HG02943 (cell line): Measurements from ENCODE around the gene ZNF853.
"Not testable (repeated sequence)": the region's sequence is repeated elsewhere in the genome, so short reads cannot be mapped to it uniquely, and the experiment has no call there.

ENCODE experiments used
- ATAC-seq: cut with Tn5 transposase; IDR thresholded peaks from one replicate; pipeline ENCODE4 v1.9.1; 2021; ENCODE audit warnings: mild to moderate bottlenecking, low read depth, moderate library complexity; ENCODE audit not compliant: unreplicated experiment

The ZNF853 gene

DNA sequence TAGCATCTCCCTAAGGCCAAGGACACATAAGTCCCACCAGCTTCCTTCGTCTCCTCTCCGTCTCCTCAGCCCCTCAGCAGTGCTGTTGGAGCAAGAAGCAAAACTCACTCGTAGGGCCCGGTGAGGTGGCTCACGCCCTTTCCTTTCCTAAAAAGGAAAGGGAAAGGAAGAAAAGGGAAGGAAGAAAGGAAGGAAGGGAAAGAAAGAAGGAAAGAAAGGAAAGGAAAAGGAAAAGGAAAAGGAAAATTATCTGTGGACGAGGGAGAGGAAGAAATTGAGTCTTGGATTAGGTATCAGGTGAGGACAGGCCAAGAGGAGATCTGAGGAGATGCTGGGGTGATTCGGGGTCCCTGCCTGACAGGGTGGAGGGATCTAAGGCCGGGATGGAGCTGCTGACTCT is 18.6 kb downstream of the ZNF853 start:
- ATAC-seq = no peak

DNA sequence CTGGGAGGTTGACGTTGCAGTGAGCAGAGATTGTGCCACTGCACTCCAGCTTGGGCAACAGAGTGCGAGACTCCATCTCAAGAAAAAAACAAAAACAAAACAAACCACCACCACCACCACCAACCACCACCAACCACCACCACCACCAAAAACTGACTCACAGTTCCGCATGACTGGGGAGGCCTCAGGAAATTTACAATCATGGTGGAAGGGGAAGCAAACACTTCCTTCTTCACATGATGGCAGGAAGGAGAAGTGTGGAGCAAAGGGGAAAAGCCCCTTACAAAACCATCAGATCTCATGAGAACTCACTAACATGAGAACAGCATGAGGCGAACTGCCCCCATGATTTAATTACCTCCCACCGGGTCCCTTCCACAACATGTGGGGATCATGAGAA is 19.6 kb downstream of the ZNF853 start:
- not testable (repeated sequence) for ATAC-seq

DNA sequence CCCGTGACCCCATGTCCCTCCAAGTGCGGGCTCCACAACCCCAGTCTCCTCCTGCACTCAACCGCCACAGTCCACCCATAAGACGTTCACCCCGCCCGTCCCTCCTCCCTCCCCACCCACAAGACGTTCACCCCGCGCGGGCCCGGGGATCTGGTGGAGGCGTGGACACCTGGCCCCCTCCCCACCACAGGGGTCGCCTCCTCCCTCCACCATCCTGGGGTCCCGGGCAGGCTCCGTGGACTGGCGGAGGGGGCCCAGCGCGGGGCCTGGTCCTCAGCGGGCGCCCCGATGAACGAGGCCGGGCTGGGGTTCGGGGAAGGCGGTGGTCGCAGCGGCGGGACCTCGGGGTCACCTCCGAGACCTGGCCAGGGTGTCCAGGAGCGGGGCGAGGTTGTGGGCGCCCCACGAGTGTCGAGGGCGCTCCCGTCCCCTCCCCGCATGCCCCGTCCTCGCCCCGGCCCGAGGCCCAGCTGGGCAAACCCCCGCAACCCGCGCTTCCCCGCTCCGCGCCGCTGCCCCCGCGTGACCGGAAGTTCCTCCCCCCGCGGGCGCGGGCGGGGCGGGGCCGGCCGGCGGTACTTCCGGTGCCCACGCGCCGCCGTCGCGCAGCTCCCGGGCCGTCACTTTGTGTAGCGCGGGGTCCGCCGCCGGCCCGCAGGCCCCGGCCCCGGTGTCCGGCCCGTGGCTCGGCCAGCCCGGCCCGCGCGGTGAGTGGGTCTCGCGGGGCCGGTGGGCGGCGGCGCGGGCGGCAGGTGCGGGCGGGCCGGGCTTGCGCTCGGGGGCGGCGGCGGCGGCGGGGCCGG is 21.5 kb downstream of the ZNF853 start, which contains the start of gene ZNF316:
Gene ZNF316 (plus strand): TSS at position 578 of the 803 bp plus-strand sequence. CDS start 5,092 bp downstream, outside the sequence.
- peak; percentile 49 for ATAC-seq

DNA sequence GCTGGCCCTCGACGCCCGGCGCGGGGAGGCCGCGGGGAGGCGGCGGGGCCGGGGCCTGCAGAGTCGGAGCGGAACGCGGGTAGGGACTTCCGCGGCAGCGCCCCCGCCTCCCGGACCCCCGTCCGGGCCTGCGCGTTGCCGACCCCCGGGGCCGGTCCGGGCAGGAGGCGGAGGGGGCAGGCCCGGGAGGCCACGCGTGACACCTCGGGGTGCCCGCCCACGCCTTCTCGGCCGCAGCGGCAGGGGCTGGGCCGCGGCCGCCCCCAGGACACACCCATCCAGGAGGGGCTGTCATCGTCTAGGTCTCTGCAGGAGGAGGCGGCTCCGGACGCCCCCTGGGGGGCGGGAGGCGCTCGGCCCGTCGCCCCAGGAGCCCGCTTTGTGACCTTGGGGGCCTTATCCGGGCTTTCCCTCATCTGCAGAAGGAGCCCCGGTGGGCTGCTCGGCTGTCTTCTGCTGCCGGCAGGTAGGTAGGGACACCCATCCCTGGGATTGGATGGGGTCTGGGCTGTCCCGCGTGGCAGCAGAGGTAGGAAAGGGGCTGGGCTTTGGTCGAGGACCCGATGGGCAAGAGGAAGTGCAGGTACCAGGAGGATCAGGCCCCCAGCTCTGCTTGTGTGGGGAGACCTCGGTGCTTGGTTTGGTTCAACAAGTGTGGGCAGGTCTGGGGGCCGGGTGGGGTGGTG is 22.3 kb downstream of the ZNF853 start:
- ATAC-seq = peak; percentile 73

DNA sequence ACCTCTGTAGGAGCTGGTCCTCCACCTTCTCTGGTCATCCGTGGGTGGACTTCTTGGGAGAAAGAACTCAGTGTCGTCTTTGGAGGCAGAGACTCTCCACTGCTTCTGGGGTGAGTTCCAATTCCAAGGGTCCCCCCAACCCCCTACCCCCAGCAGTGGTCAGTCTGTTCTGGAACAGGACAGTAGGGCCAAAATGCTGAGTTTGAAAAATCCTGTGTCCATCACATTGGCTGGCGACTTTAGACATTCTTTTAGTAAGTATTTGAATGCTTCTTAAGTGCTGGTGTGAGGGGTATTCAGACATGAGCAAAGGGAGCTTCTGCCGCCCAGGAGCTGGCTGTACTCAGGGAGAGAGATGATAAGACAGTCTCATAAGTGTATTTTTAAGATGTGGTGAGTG is 23.6 kb downstream of the ZNF853 start:
- no peak for ATAC-seq

DNA sequence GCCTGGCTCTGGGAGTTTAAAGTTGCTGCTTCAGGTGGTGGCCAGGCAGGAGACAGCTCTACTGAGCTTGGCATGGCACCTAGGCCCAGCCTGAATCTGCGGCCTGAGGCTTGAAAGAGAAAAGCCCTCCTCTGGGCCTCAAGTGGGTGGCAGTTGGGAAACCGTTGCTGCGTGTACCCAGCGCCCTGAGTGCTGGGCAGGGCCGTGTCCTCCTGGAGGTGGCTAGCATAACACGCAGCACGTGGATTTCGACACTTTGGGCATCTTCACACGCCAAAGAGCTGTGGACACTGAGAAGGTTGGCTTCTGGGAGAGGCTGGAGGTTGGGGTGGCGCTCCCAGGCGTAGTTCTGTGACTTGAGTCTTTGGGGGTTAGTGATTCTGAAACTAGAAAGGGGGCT is 24.2 kb downstream of the ZNF853 start:
- ATAC-seq = no peak

DNA sequence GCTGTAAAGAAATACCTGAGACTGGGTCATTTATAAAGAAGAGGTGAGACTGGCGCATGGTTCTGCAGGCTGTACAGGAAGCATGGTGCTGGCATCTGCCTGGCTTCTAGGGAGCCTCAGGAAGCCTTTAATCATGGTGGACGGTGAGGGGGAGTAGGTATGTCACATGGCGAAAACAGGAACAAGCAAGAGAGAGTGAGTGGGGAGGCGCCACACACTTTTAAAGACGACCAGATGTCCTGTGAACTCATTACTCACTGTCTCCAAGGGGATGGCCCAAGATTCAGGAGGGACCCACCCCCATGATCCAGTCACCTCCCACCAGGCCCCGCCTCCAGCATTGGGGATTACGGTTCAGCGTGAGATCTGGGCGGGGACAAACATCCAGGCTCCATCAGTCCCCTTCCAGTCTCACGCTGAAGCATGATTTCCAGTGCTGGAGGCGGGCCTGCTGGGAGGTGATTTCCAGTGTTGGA is 24.9 kb downstream of the ZNF853 start:
- ATAC-seq = no peak

DNA sequence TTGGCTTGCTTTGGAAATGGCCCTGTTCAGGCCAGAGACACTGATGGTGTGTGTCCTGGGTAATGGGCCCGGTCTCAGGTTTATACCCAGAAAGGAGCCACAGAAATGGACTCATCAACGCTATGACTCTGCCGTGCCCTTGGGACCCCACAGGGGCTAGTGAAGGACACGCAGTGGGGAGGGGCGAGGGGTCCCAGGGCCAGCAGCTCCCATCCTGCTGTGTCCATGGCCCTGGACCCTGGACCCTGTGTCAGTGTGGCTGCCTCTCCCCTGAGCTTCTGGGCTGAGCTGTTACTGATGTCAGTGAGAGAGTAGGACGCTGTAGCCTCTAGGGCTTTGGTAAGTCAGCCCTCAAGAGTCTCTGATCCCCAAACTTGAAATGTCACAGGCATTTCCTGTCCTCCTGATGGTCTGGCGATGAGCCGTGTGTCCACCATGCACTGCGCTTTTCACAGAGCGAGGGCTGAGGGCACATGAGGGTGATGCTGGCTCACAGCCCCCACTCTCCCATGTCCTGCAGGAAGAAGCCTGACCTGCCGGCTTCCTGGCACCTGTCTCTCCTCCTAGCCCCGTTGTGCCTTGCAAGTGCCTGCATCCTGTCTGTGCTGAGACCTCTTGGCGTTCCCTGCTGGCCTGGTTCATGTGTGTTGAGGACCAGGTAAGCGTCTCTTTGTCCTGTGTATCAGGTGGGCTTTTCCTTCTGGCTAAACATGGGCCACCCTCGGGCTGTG is 26.1 kb downstream of the ZNF853 start:
- ATAC-seq = no peak

DNA sequence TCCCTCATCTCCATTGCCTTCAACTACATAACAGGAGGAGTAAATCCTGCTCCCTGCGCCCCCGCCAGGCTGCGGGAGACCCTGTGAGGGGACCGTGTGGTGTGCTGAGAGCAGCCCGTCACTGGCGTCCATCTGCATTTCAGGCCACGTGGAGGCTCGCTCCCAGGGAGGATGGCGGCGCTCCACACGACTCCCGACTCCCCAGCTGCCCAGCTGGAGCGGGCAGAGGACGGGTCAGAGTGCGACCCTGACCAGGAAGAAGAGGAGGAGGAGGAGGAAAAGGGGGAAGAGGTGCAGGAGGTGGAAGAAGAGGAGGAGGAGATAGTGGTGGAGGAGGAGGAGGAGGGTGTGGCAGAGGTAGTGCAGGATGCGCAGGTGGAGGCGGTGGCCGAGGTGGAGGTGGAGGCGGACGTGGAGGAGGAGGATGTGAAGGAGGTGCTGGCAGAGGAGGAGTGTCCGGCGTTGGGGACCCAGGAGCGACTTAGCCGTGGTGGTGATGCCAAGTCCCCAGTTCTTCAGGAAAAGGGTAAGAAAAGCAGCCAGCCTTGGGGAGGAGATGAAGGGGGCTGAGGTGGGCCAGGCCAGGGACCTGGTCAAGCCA is 26.9 kb downstream of the ZNF853 start:
- no peak for ATAC-seq

DNA sequence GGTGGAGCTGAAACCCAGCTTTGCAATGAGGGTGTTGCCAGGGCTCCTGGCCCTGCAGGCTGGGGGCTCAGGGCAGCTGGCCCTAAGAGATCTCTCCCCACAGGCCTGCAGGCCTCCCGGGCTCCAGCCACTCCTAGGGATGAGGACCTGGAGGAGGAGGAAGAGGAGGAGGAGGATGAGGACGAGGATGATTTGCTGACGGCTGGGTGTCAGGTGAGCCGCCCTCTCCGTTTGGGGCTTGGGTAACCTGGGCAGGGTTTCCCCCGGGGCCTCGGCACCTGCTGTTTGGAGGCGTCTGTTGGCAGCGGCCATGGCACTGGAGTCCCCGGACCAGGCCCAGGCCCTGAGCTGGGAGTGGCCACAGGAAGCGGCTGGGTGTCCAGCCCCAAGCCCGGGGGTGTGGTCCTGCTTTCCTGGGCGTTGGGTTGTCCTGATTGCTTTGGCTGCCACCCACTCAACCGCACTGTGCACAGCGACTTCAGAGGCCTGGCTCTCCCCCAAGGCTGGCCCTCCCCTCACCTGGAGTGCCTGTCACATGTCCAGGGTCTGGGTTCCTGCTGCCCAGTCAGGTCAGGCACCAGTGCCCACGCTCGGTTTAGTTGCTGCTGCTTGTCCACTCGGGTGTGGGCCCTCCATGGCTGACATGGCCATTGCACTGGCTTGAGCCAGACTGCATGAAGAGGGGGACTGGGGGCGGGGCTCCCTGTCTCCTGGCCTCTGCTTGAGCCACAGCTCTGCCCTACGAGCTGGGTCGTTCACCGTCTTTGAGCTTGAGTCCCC is 27.6 kb downstream of the ZNF853 start:
- ATAC-seq = no peak

DNA sequence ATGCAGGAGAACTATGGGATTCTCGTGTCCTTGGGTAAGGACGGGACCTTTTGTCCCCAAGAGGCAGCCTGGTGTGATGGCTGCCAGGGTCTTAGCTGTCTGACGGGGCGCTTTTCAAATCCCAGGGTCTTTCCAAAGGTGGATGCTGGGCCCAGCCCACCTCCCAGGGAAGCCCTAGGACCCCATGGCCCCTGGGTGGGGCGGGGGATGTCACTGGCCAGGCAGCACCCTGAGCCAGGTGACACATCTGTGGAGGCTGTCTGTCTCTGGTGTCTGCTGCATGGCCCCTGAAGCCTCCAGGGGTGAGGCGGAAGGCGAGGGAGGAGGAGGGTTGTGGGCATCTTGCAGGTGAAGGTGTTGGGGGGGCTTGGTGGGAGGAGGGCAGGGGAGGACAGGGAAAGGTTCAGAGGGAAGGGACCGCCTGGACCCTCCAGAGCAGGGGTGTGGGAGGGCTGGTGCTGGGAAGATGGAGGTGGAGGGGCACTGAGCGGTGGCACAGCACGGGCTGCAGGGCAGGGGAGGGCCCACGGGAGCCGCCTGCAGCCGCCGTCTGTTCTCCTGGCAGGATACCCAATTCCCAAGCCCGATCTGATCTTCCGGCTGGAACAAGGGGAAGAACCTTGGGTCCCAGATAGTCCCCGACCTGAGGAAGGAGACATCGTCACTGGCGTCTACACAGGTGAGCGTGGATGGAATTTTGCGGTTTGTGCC is 28.7 kb downstream of the ZNF853 start:
- no peak for ATAC-seq

DNA sequence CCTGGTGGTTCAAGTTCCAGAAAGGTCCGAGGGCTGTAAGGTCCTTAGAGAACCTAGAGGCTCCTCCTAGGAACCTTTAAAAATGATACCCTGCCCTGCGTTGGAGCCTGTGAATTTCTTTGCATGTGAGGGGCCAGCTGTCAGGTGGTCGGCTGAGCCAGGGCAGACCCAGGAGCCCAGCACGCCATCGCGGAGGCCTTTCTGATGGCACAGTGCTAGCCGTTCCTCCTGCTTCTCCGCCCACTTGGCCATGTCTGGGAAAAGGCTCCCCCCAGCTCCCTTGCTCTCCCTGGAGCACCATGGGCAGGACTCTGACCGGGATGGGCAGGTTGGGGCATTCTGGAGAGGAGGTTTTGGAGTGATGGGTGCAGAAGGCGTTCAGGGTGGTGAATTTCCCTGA is 29.3 kb downstream of the ZNF853 start:
- ATAC-seq = no peak

DNA sequence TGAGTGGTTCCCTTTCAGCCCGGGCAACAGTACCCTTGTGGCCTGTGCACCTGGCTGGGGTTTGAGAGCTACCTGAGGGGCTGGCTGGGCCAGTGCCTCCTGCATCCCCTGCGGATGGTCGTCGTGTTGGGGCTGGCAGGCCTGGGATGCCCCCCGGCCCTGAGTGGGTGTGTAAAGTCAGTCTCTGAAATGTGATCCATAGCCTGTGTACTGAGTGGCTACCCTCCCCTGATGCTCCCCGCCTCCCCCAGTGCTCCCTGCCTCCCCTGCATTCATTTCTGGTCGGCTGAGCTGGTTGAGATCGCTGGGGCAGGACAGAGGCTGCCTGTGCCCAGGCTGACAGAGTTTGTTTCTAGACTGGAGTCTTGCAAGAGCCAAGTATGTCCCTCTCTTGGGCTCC is 31.1 kb downstream of the ZNF853 start:
- ATAC-seq = no peak

DNA sequence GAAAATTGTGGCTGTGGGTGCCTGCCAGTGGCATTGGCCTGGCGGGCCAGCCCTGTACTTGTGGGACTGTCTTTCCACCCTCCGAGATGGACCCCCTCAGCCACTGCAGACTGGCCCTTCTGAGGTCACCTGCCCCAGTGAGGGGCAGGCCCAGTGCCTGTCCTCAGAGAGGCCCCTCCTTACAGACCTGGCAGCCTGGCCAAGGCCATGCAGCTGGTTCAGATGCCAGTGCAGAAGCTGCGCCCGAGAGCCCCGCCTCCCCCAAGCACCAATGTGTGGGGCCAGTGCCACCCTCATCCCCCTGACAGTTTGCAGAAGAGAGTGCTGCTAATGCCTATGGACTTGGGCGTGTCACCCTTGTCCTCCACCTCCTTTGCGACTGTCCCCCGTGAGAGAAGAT is 31.7 kb downstream of the ZNF853 start:
- no peak for ATAC-seq

DNA sequence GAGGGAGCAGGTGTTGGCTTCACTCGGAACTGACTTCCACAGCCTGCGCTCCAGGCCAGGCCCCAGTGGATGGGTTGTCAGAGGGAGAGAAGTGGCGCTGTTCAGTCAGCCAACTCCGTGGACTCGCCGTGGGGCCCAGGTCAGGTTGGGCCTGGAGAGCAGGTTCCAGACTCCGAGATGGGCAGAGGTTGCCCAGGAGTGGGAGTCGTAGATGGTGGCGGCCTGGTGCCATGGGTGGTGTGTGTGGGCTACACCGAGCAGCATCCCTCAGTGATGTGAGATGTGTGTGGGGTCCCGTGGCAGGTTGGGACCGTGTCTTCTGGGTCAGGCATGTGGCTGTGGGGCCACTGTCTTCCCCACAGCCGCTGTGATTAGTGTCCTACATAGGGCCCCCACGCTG is 32.1 kb downstream of the ZNF853 start:
- ATAC-seq = no peak

DNA sequence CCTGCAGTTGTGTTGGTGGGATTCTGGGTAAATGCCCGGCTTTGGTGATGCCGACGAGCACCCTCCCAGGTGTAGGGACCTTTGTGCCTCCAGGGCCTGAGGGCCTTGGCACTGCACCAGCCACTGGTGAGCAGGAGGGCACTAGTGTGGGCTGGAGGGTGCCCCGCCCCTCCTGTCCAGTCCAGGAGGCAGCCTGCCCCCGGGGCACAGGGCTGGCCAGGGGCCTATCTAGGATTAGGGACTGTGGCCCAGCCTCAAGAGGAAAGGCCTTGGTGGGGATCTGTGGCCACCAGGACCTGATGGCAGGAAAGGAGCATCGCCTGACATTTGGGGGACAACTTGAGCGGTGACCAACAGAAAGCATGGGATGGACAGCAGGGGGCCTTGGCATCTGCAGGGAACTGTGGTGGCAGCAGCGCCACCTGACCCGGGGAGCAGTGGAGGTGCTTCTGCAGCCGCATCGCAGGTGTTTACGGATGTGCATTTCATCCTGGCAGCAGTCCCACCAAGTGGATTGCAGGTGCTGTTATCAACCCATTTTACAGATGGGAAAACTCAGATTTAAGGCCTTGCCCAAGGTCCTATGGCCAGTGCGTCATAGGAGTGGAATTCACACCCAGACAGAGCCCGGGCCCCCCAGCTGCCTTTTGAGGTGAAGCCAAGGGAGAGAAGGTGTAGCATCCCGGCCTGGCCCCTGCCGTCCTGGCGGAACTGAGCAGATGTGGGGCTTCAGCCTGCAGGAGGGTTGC is 32.8 kb downstream of the ZNF853 start:
- no peak for ATAC-seq

DNA sequence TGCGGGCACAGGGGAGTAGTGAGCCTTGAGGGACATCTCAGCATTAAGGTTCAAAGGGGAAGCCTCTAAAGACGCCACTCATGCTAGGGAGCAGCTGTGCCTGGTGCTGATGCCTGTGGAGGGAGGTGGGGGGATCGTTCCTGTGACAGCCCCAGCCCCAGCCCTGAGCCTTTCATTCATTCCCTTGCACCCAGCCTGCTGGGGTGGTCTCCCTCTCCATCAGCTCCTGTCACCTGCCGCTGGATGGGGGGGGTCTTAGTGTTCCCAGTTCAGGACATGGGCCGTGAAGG is 33.4 kb downstream of the ZNF853 start:
- ATAC-seq = no peak

DNA sequence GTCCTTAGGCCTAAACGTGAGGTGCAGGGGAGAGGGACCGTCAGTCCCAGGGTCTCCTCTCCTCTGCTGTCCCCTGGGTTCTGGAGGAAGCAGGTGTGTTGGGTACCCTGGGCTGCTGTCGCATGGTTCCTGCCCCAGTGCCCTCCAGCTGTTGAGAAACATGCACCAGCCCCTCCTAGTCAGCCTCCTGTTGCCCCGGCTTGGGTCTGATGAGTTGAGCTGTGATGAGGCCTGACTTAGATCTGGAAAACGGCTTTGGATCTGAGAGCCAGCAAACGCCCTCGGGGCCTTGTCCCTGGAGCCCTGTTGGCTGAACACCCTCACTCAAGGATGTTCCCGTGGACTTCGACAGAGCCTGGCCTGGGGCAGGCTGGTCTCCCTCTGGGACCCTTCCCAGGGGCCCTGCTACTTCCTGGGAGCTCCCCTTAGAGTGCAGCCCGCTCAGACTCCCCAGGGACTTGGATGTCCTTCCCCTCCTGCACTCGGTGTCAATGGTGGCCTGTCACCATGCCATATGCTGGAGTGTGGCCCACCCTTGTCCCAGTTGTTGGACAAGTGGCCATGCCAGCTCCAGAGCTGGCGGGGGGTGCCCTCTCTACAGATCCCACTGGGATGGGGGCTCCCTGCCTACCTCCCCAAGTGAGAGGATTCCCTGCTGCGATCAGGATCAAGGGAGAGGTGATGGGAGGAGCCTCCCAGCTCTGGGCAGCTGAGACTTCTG is 34.0 kb downstream of the ZNF853 start:
- ATAC-seq = no peak
